Measurements from ENCODE around the gene VAX1.

Gene VAX1

GRCh38 chr10:117159390-117159789 lies 21.3 kb upstream of the VAX1 start:
- TF ChIP-seq GATA1 (IDR thresholded peaks at IDR 0.05; ENCODE audit: low read depth, low read length), result no peak
- no peak for TF ChIP-seq POLR2A (IDR thresholded peaks at IDR 0.05; ENCODE audit: low read length)
- DNase-seq, result no peak

- TF ChIP-seq POLR2A (IDR thresholded peaks at IDR 0.05; ENCODE audit: low read length) (no peak), GATA1 (IDR thresholded peaks at IDR 0.05; ENCODE audit: low read depth, low read length) (no peak)
- DNase-seq, result no peak
These were observed 20.2 kb upstream of the VAX1 start for GRCh38 chr10:117158297-117158696.

DNA sequence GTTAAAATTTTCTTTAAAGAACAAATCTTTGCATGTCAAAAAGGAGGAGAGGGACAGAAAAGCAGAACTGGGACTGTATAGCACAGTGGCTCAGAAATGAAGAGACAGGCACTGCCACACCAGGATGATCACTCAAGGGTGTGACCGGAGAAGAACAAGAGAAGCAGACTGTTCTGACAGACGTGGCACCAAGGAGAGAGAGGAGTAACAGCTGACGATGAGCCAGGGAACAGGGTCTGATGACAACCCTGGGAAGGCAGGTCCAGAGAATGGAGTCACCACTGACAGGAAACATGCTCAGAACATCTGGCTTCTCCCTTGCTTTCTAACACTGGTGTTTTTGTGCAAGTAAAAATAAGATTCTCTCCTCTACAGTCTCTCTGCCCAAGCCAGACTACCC lies 14.6 kb upstream of the VAX1 start:
- no peak for TF ChIP-seq GATA1 (IDR thresholded peaks at IDR 0.05; ENCODE audit: low read depth, low read length)
- TF ChIP-seq POLR2A (IDR thresholded peaks at IDR 0.05; ENCODE audit: low read length), result no peak

DNA sequence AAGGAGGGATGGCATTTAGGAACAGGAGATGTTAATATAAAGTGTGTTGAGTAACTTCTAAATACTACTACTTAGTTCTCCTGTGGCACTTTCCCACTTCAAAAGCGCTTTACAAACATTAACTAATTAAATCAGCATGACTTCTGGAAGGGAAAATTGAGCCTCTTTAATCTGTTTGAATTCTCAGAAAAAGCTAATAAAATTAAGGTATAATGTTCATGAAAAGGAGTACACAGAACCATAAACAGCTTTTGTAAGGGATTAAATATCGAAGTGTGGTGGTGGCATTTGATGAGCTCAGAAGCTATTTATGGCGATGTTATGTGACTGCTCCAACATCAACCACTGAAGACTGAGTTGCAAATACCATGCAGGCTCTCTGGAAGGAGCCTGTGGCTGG lies 10.2 kb upstream of the VAX1 start:
- DNase-seq, result no peak
- no peak for TF ChIP-seq GATA1 (IDR thresholded peaks at IDR 0.05; ENCODE audit: low read depth, low read length)
- no peak for TF ChIP-seq POLR2A (IDR thresholded peaks at IDR 0.05; ENCODE audit: low read length)

More for the DNA sequence above, 14.6 kb upstream of the VAX1 start:
- no peak for DNase-seq

DNA sequence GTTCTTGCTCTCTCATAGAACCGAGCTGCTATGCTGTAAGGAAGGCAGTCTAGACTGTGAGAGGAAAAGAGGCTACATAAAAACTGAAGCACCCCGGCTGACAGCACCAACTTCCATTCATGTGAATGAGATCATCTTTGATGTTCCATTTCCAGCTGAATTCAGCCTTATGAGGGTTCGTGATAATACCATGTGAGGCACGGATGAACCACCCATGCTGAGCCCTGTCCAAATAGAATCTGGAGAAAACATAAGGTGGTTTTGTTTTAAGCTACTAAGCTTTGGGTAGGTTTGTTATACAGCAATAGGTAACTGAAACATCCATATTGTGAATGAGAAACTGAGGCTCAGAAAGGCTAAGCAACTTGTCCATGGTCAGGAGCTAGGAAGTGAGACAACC lies 6.9 kb upstream of the VAX1 start:
- DNase-seq, result no peak
- TF ChIP-seq POLR2A (IDR thresholded peaks at IDR 0.05; ENCODE audit: low read length) (no peak), GATA1 (IDR thresholded peaks at IDR 0.05; ENCODE audit: low read depth, low read length) (no peak)

GRCh38 chr10:117143103-117143823 lies 5.2 kb upstream of the VAX1 start:
- no peak for DNase-seq
- TF ChIP-seq POLR2A (IDR thresholded peaks at IDR 0.05; ENCODE audit: low read length) (no peak), GATA1 (IDR thresholded peaks at IDR 0.05; ENCODE audit: low read depth, low read length) (no peak)

GRCh38 chr10:117140525-117140902 lies 2.4 kb upstream of the VAX1 start:
- TF ChIP-seq GATA1 (IDR thresholded peaks at IDR 0.05; ENCODE audit: low read depth, low read length), result no peak
- no peak for TF ChIP-seq POLR2A (IDR thresholded peaks at IDR 0.05; ENCODE audit: low read length)
- no peak for DNase-seq

DNA sequence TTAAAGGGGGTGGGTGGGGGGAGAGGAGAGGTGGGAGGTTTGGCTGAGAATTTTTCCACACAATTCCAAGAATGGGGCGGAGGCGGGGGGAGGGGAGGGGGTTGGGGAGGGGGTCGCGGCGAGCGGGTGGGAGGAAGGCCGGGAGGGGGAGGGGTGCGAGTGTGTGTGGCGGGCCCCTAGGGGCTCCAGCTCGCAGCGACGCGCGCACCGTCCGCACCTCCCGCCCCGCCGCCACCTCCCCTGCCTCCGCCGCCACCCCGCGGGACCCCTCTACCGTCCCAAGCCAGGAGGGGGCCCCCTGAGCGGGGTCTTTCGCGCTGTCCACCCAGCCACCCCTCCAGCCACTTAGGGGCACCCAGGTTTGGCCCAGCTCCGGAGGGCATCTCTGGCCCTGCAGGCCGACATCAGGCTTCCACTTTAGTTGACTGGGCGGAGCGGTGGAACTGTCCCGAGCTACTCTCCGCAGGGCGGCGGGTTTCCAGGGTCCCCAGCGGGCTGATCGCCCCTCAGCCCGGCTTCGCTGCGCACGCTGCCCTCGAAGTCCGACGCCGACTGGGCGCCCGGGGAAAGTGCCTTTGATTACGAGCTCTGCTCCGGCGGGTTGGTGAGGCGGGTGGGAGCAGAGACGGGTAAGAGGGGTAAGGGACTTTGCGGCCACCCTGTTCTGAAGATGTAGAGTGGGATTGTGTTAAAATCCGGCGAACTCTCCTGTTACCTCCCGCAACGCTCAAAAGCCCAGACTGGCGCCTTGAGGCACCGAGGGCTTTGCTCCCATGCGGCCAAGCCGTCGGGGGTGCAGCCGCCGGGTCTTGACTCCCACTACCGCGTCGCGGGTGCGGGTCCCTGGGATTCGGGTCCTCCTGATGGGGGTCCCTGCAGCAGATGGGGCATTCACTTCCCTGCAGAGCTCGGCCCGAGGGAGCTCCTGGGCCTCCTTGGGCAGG lies 1.8 kb upstream of the VAX1 start:
- TF ChIP-seq GATA1 (IDR thresholded peaks at IDR 0.05; ENCODE audit: low read depth, low read length), result no peak
- no peak for DNase-seq

GRCh38 chr10:117138838-117139580 lies 939 bp upstream of the VAX1 start:
- DNase-seq, result no peak
- no peak for TF ChIP-seq GATA1 (IDR thresholded peaks at IDR 0.05; ENCODE audit: low read depth, low read length)
- TF ChIP-seq POLR2A (IDR thresholded peaks at IDR 0.05; ENCODE audit: low read length), result no peak

DNA sequence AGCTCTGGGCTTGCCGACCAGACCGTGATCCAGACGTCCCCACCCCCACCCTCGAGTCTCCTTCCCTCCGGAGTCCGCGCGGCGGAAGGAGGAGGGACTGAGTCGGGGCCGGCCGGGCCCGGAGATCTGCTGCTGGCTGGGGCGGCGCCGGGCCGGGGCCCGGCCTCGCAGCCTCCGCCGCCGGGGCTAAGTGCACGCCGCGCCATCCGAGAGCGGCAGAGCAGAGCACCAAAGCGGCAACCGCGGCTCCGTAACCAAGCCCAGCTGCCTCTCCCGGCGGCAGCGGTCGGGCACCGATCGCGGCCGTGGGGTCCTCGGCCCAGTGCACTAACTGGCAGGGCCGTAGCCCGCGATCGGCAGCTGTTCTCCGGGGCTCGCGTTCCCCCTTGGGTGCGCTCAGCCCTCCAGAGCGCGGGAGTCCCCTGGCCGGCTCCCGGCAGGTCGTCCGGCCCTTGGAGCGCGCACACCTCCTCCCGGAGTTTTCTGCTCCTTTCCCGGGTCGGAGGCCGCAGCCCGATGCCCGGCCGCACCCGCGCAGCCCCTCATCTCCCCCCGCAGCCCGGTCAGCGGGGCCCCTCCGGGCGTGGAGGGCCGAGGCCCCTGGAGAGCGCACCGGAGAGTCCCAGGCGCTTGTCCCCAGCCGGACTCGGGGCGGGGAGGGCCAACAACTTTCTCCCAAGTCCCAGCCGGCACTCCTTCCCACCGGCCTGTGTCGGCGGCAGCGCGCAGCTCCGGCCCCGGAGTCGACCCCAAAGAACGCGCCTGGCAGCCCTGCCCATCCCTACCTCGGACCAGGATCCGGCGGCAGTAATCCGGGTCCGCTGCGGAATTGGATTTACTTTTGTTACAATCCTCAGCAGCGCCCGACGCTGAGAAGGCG lies 799 bp downstream of the VAX1 start:
- no peak for DNase-seq

GRCh38 chr10:117136391-117136975 lies 1.6 kb downstream of the VAX1 start:
- DNase-seq, result no peak
- no peak for TF ChIP-seq GATA1 (IDR thresholded peaks at IDR 0.05; ENCODE audit: low read depth, low read length)
- TF ChIP-seq POLR2A (IDR thresholded peaks at IDR 0.05; ENCODE audit: low read length), result no peak

More for the DNA sequence above, 799 bp downstream of the VAX1 start:
- TF ChIP-seq GATA1 (IDR thresholded peaks at IDR 0.05; ENCODE audit: low read depth, low read length), result no peak
- no peak for TF ChIP-seq POLR2A (IDR thresholded peaks at IDR 0.05; ENCODE audit: low read length)

DNA sequence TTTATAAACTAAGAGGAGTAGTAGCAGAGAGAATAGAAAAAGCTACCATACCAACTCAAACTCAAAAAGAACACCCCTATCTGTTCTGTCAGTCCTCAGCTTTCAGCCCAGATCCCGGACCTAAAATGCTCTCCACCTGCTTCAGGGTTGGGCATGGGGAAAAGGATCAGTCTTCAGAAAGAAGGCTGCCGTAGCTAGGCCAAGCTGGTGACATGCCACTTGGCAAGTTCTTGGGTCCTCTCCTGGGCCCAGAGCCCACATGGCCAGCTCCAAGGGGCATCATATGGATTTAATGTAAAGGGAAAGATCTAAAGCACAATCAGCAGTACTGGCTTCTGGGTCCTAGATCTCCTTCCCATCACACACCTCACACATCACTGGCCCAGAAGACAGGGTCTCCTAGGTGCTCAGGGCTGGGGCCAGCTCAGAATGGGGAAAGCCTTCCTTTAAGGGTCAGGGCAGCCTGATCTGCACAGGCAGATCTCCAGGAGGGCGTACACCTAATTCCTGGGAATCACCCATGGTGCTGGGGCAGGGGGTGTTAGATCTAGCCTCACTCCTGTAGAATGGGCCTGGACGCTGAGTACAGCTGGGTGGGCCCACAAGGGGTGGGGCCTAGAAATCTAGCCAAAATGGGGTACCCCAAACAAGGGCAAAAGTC lies 2.5 kb downstream of the VAX1 start:
- DNase-seq, result no peak
- TF ChIP-seq POLR2A (IDR thresholded peaks at IDR 0.05; ENCODE audit: low read length), result no peak
- TF ChIP-seq GATA1 (IDR thresholded peaks at IDR 0.05; ENCODE audit: low read depth, low read length), result no peak
